Embryonic facial prominence (tissue), 1 donor: ENCODE measurements around the gene CYS1.
"Not testable (repeated sequence)": the region's sequence is repeated elsewhere in the genome, so short reads cannot be mapped to it uniquely, and the experiment has no call there.

Experiments
- DNase-seq: peaks from one replicate; pipeline ENCODE4 v3.0.0-alpha.2; 2016; ENCODE audit errors: extremely low spot score

Gene CYS1

GRCh38 chr2:10091889-10092244, 11.7 kb upstream of the CYS1 start:
- not testable (repeated sequence) for DNase-seq

GRCh38 chr2:10091182-10091888, 11.1 kb upstream of the CYS1 start:
- no peak for DNase-seq

DNA sequence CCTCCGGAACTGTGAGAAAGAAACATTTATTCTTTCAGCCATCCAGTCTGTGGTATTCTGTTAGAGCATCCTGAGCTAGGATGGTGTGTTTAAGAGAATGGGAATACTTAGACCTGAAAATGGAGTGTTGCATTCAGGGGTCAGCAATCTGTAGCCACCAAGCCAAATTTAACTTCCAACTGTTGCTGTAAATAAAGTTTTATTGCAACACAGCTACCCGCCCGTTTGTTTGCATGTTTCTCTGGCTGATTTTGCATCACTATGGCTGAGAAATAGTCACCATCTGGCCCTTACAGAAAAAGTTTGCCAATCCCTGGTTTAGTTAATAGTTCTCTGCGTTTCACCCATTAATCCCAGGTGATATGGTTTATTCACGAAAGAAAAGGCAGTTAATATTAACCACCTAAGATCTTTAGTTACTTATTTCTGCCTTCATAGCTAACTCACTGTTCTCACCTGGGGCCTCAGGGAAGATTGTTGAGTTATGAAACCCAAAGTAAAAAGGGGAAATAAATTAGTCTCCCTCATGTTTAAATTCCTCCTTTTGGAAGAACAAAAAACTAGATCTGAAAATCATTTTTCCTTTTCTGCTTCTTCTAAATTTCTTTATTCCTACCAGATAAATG, 9.5 kb upstream of the CYS1 start:
- no peak for DNase-seq

DNA sequence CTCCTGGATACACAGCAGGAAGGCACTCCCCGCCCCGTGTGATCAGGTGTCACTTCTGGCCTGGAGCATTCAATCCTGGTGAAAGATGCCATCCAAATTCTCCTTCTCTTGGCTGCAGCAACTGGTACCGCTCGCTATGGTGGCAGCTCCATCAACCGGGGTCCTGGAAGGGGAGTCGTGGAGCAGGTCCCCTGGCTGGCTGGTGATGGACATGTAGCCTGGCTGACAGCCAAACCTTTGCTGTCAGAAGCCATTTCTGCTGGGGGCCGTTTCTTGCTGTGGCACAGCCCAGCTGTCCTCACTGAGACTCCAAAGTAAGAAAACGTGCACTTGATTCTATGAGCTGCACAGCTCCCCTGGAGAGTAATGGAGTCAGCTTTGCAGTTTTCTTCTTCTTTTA, 7.1 kb upstream of the CYS1 start:
- no peak for DNase-seq

- no peak for DNase-seq
Observed at GRCh38 chr2:10086950-10087349, 6.7 kb upstream of the CYS1 start.

GRCh38 chr2:10085668-10086059, 5.5 kb upstream of the CYS1 start:
- DNase-seq, result no peak

- DNase-seq, result no peak
Observed at GRCh38 chr2:10085043-10085667, 4.9 kb upstream of the CYS1 start.

DNA sequence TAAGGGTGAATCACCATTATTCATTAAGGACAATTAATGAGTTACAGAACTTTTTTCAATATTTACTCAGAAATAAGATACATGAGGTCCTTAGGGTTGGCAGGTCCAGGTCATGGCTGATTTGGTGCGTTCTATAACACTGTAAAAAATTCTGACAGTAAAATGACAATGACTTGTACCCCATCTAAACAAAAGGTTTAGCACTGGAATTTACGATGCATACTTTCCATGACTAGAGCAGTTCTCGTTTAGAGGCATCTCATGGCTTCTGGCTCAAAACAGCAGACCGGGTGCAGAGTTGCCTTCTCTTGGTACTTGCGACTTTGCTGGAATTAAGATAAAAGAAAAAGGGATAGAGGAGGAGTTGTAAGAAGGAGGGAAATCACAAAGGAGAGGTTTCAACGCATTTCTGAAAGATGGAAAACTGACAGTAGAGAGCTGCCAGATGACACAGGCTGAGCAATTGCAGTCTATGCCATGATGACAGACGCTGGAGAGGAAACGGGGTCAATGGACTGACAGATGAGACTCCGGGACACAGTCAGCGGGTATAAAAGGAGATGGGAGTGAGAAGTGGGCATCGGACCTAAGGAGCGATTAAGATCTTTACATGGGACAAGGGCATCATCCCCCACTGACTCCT, 4.1 kb upstream of the CYS1 start:
- no peak for DNase-seq

GRCh38 chr2:10083692-10084211, 3.5 kb upstream of the CYS1 start:
- no peak for DNase-seq

DNA sequence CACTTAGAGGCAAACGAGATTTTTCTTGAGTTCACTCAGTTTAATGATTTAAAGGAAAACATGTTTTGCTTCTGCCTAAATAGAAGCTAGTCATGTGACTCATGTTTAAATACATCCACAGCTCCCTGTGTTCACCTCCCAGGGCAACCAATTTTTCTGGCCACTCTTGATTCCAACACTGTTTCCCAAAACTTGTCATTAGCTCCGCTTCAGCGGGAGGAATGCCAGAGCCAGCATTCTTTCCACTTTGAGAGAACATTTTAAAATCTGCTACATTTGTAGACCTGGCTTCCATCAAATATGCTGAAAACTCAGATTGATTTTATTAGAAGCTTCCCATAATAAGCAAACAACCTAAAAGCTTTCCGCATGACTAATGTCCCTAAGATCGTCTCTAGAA, 2.8 kb upstream of the CYS1 start:
- no peak for DNase-seq

- DNase-seq, result no peak
Observed at GRCh38 chr2:10080536-10081304, 509 bp upstream of the CYS1 start.

DNA sequence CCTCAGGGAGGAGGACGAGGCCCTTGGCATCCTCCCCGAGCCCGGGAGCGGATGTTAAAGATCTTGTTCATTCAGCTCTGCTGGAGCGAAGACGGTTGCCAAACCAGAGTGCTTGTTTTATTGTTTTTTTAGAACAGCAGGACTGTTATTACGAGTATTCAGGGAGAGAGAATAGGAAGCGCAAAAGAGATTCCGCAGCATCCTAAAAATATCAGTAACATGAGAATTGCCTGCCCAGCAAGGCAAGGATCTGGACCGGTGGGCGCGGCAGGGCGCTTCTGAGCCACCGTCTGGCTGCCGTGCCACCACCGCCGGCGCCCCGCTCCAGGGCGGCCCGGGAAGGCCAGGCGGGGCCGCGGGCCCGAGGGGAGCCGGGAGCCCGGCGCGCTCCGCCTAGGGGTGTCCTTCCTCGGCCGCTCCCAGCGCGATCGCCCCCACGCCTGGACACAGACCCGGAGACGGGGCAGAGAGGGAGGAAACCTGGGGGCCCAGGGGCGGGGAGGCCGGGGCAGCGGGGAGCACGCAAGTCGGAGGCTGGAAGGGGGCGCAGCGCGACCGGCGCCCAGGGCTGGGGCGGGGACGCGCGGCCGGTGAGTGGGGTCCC, 843 bp downstream of the CYS1 start:
- DNase-seq, result no peak

- no peak for DNase-seq
Observed at GRCh38 chr2:10078704-10079265, 1.4 kb downstream of the CYS1 start.

- no peak for DNase-seq
Observed at GRCh38 chr2:10078001-10078400, 2.2 kb downstream of the CYS1 start.

DNA sequence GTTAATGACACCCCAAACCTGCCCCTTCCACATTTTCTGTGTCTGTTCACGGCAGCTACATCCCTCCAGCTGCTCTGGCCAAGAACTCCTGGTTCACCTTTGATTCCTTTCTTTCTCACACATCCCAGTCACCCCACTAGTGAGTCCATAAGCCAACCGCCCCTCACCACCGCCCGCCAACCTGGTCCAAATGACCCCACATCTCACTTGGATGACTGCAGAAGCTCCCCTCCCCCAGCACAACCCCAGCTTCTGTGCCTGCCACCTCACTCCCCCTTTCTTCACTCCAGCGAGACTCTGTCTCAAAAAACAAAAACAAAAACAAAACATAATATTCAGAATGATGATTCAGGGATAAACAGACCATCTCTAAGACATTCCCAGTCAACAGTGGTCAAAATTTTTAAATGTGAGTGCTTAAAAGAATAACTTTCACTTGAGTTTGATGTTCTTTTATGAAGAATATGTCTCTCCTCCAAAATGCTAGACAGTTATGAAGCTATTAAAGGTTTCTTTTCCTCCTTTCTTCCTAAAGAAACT, 3.2 kb downstream of the CYS1 start:
- no peak for DNase-seq

GRCh38 chr2:10076511-10076910, 3.7 kb downstream of the CYS1 start:
- DNase-seq, result no peak

- no peak for DNase-seq
Observed at GRCh38 chr2:10075571-10076209, 4.5 kb downstream of the CYS1 start.

GRCh38 chr2:10075101-10075500, 5.1 kb downstream of the CYS1 start:
- DNase-seq, result no peak

- no peak for DNase-seq
Observed at GRCh38 chr2:10073706-10074105, 6.5 kb downstream of the CYS1 start.
